Breast epithelium (tissue), 4 donors: Measurements from ENCODE around the gene ATG101. TPM values are rescaled to one million over a fixed set of nuclear protein-coding genes. Genes with fewer than 3 reads are reported as not detected.
A peak's percentile ranks its signal among the peaks of the same experiment; 100 is the strongest.
"Not testable (repeated sequence)": the region's sequence is repeated elsewhere in the genome, so short reads cannot be mapped to it uniquely, and the experiment has no call there.

Experiments used
- DNase-seq, 2 donors: peaks; one replicate each; pipeline ENCODE4 v3.0.0-alpha.2; 2019; ENCODE audit warnings: low spot score in 2 of 2
- H3K27ac ChIP-seq, 2 donors: fragments of 200-600 bp; sonication (generic) in 1 of 2; one replicate each; pipeline ENCODE4 v1.5.1; 2016 to 2019; ENCODE audit warnings: mild to moderate bottlenecking in 1 of 2
- H3K27me3 ChIP-seq, 2 donors: fragments of 200-600 bp; sonication (generic) in 1 of 2; one replicate each; pipeline versions ENCODE4 v1.5.1 to v1.6.0; 2017 to 2019; ENCODE audit warnings: control low read depth in 1 of 2, mild to moderate bottlenecking in 1 of 2
- H3K36me3 ChIP-seq: fragments of 200-600 bp; one replicate; pipeline ENCODE4 v1.5.1; 2019
- H3K4me1 ChIP-seq, 2 donors: fragments of 200-600 bp; sonication (generic); one replicate each; pipeline ENCODE4 v1.5.1; 2016 to 2019; ENCODE audit warnings: control low read depth in 1 of 2
- H3K4me3 ChIP-seq, 3 donors: fragments of 200-600 bp; sonication (generic); 1 replicate in 2 of 3; 2 replicates in 1 of 3; pipeline ENCODE4 v1.5.1; 2016 to 2019; ENCODE audit warnings: mild to moderate bottlenecking in 3 of 3, moderate library complexity in 2 of 3
- H3K9me3 ChIP-seq, 2 donors: fragments of 200-600 bp; sonication (generic) in 1 of 2; one replicate each; pipeline ENCODE4 v1.5.1; 2016 to 2019; ENCODE audit warnings: control low read depth in 1 of 2
- POLR2A ChIP-seq: fragments of 450-650 bp; IDR thresholded peaks from one replicate; pipeline ENCODE4 v1.6.1; 2016; ENCODE audit warnings: antibody characterized with exemption, mild to moderate bottlenecking, moderate library complexity
- POLR2AphosphoS5 ChIP-seq, 3 donors: sonication (generic); formaldehyde crosslinking; IDR thresholded peaks; one replicate each; pipeline ENCODE4 v1.6.1; 2017; ENCODE audit warnings: antibody characterized with exemption in 3 of 3
- intact Hi-C: fragments of 100-400 bp; cut with DNase I; formaldehyde crosslinking; loops from one replicate; pipeline ENCODE4 v1.15.1; 2023; ENCODE audit warnings: low total_unique reads
- total RNA-seq, 3 donors: library from RNA; depleted of rRNA; stranded (reverse); fragments of >200 nt; gene quantifications; one replicate each; pipeline ENCODE4 v1.1.0, GENCODE V29; 2016
- TF ChIP-seq, protein P1 (sequence below), 3 donors: fragments of 450-650 bp; IDR thresholded peaks; one replicate each; pipeline ENCODE4 v1.5.1; 2016 to 2017; ENCODE audit warnings: antibody characterized with exemption in 3 of 3, mild to moderate bottlenecking in 3 of 3, moderate library complexity in 3 of 3

The ATG101 gene
- total RNA-seq, 3 donors from 2014 or later = 35.0 to 54.2 (median 39.7) TPM

DNA sequence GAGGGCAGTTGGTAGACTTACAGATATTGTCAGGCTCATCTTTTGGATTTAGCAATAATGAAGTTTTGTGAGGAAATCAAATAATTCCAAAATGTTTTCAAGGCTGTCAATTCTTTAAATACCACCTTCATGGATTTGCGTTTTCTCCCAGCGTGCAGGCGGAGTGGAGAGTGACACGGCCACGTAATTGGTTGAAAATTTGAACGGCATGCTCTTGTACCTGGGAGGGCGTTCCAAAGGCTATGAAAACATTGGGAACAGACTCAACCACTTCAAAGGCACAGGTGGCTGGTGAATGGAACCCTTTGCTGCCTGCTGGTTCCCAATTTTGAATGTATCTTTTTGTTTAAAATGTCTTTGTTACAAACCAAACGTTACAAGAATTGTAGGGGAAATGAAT lies 22.1 kb downstream of the ATG101 start:
- intact Hi-C loops = no loop called here
- no peaks in the 10 kb centered on the region for H3K36me3 ChIP-seq

DNA sequence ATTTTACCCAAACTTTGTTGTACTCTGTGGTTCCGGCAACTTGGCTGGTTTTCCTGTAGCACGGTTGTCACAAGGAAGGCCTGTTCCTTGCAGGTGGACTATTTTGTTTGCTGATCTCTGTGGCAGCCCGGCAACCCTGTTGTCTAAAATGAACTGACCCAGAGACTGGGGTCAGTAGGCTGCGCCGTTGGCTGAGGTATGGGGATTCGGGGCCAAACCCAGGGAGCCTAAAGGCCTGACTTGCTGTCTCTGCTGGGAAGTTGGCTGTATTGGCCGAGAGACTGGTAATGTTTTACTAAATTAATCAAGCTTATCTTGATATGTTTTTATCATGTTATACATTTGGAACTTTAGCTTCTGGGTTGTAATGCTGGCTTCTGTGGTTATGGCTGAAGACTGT lies 23.6 kb downstream of the ATG101 start:
- no peaks in the 10 kb centered on the region for H3K4me1 ChIP-seq
- intact Hi-C loops = no loop called here
- H3K27ac ChIP-seq = no peak overlapping the region
- DNase-seq = no peak
- H3K27me3 ChIP-seq = peaks cover 0 to 3% of the 10 kb centered on the region in 2 donors
- TF ChIP-seq POLR2A (no peak), POLR2AphosphoS5 (IDR thresholded peaks at IDR 0.05) (no peak)
- no peaks in the 10 kb centered on the region for H3K36me3 ChIP-seq
- H3K4me3 ChIP-seq = no peak overlapping the region
- H3K9me3 ChIP-seq = no peaks in the 10 kb centered on the region

More for the DNA sequence above, 22.1 kb downstream of the ATG101 start:
- Histone ChIP-seq H3K4me1 (no peaks in the 10 kb centered on the region), H3K27me3 (peaks cover 0 to 2% of the 10 kb centered on the region in 2 donors), H3K9me3 (no peaks in the 10 kb centered on the region), H3K4me3 (no peak overlapping the region), H3K27ac (no peak overlapping the region)
- no peak for TF ChIP-seq POLR2AphosphoS5 (IDR thresholded peaks at IDR 0.05)
- TF ChIP-seq, protein P1, sequence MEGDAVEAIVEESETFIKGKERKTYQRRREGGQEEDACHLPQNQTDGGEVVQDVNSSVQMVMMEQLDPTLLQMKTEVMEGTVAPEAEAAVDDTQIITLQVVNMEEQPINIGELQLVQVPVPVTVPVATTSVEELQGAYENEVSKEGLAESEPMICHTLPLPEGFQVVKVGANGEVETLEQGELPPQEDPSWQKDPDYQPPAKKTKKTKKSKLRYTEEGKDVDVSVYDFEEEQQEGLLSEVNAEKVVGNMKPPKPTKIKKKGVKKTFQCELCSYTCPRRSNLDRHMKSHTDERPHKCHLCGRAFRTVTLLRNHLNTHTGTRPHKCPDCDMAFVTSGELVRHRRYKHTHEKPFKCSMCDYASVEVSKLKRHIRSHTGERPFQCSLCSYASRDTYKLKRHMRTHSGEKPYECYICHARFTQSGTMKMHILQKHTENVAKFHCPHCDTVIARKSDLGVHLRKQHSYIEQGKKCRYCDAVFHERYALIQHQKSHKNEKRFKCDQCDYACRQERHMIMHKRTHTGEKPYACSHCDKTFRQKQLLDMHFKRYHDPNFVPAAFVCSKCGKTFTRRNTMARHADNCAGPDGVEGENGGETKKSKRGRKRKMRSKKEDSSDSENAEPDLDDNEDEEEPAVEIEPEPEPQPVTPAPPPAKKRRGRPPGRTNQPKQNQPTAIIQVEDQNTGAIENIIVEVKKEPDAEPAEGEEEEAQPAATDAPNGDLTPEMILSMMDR (IDR thresholded peaks at IDR 0.05) = no peak
- no peak for TF ChIP-seq POLR2A
- no peak for DNase-seq

DNA sequence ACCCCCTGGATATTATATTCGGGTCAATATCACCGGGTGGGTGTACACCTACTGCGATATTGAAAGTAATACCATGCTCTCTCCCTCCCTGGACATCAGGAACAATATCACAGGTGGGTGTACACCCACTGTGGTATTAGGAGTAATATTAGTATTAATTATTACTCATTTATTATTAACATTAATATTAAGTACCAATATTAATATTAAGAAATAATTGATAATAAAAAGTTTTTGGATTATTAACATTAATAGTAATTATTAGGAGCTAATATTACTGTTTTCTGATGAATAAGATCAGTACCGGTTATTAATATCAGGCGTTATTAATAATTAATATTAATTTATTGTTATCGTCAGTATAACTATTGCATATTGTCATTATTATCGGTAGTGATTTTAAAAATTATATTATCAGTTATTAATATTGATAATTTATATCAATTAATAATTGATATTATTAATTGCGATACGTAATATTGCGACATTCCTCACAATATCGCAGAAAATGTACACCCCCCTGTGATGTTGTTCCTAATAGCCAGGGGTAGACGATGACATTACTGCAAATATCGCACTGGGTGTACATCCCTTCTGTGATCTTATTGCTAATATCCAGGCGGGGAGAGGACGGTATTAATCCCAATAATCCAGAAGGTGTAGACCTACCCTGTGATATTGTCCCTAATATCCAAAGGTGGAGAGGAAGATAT lies 26.7 kb downstream of the ATG101 start:
- DNase-seq = no peak
- Histone ChIP-seq H3K4me3 (no peak overlapping the region), H3K27ac (no peak overlapping the region), H3K27me3 (peaks cover 0 to 3% of the 10 kb centered on the region in 2 donors), H3K4me1 (no peaks in the 10 kb centered on the region), H3K36me3 (no peaks in the 10 kb centered on the region), H3K9me3 (no peaks in the 10 kb centered on the region)
- intact Hi-C loops = no loop called here
- TF ChIP-seq, protein P1 (IDR thresholded peaks at IDR 0.05) = no peak
- TF ChIP-seq POLR2AphosphoS5 (IDR thresholded peaks at IDR 0.05) (no peak), POLR2A (no peak)

DNA sequence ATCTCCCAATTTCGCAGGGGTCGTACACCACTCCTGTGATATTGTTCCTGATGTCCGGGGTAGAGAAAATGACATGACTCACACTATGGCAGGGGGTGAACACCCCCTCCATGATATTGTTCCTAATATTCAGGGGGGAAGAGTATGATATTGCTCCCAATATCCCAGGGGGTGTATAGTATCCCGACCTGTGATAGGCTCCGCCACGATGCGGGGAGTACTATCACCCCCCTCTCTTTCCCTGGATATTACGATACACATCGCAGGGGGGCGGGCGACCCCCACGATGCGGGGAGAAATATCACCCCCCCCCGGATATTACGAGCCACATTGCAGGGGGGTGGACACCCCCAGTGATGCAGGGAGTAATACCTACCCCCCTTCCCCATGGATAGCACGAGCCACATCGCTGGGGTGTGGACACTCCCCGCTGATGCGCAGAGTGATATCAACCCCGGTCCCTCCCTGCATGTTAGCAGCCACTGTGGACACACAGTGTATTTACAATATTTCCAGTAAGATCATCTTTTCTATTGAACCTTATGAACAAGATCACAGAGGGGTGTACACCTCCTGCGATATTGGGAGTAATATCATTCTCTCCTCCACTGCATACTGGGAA lies 27.4 kb downstream of the ATG101 start:
- H3K27ac ChIP-seq = no peak overlapping the region
- H3K4me1 ChIP-seq = no peaks in the 10 kb centered on the region
- H3K36me3 ChIP-seq = no peaks in the 10 kb centered on the region
- no peak overlapping the region for H3K4me3 ChIP-seq
- no peak for DNase-seq
- TF ChIP-seq POLR2A = no peak
- no peak for TF ChIP-seq POLR2AphosphoS5 (IDR thresholded peaks at IDR 0.05)
- intact Hi-C loops = no loop called here
- no peaks in the 10 kb centered on the region for H3K9me3 ChIP-seq
- H3K27me3 ChIP-seq = peaks cover 0 to 3% of the 10 kb centered on the region in 2 donors

DNA sequence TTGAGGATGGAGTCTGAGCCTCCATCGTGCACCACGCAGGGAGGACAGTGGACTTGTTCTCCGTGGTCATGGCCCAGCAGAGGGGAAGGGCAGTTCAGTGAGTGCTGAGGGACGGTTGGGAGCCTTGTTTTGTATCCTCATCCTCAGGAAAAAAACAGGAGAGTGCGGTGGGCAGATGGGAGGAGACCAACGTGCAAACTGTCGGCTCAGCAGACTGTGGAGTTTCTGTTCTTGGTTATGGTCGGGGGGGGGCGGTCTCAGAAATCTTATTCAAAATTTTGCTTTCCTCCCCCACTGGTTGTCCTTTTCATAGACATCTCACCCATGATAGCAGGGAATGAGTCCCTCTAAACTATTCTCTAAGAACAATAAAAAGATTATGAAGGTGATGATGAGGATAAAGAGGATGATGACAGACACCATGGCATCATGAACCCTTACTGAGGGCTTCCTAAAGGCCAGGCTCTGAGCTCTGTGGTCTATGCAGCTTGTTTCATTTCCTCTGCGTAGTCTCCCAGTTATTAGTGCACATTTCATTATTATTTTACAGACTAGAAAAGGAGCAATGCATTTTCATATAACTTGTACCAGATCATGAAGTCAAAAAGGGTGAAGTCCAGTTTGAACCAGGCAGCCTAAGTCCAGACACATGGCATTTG lies 34.8 kb downstream of the ATG101 start:
- H3K4me3 ChIP-seq, H3K9me3 ChIP-seq, H3K4me1 ChIP-seq, H3K27ac ChIP-seq, DNase-seq, H3K27me3 ChIP-seq, H3K36me3 ChIP-seq, intact Hi-C loops: not testable (repeated sequence)

DNA sequence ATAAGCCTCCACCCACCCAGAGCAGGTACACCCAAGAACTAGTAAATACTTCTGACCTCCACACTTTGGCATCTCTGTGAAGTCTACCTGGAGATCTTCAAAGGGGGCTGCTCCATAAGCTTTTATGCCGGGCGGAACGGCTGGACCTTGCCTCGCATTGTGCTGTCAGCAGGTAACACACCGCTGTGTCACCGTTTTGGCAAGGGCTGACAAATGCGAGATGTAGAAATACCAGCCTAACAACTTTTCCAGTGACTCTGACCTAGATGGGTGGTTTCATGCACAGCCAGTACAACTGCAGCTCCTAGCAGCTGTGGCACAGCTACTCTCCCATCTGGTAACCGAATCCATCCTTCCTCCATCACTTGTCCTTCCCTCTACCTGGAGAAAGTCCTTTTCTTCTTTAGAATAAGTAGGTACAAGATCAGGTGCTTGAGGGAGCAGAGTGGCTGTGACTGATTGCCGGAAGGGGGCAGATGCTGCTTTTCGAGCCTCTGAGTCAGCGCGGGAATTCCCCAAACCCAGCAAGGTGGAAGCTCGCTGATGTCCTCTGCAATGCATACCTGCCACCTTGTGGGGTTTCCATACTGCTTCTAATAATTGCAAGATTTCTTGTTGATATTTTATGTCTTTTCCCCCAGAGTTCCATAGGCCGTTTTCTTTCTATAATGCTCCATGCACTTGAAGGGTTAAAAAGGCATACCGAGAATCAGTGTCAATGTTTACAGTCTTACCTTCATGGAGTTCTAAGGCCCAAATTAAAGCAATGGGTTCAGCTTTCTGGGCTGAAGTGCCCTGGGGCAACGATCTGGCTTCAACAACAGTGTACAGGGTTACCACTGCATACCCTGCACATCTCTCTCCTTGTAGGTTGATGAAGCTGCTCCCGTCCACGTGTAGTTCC lies 46.7 kb downstream of the ATG101 start:
- not testable (repeated sequence) for H3K36me3 ChIP-seq, H3K27me3 ChIP-seq, H3K4me1 ChIP-seq, H3K9me3 ChIP-seq
- TF ChIP-seq, protein P1 (IDR thresholded peaks at IDR 0.05) = peak in 2 of 3 donors; percentile 40 to 47
- peak in 1 of 3 donors; percentile 66 for TF ChIP-seq POLR2AphosphoS5 (IDR thresholded peaks at IDR 0.05)
- peak; percentile 81 to 85 for DNase-seq
- intact Hi-C loops = loop anchor here (2.0 kb wide), 1 partner anchor 50 kb away; no protein-coding TSS in a partner anchor
- Histone ChIP-seq H3K4me3 (peak overlapping the region in 1 of 3 donors; percentile 19), H3K27ac (peak overlapping the region; percentile 55 to 85)

DNA sequence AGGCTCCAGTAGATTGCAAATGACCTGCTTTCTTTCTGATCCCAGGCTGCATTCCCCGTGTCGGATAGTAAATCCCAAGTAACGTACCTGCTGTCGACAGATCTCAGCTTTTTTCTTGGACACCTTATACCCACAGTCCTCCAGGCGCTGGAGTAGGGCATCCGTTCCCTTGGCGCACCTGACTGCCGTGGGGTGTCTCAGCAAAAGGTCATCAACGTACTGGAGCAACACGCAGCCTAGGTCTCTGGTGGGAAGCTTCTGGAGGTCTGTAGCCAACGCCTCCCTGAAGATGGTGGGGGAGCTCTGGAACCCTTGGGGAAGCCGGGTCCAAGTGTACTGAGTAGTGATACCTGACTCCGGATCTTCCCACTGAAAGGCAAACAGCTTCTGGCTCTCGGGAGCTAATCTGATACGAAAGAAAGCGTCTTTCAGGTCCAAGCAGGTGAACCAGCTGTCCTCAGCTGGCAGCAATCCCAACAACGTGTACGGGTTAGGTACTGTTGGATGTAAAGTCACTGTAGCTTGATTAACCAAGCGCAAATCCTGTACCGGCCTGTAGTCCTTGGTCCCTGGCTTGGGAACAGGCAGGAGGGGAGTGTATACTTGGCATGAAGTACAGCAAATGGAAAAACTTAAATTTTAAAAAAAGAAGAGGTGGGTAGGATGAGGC lies 48.2 kb downstream of the ATG101 start:
- intact Hi-C loops = loop anchor here (2.0 kb wide), 1 partner anchor 51 kb away; no protein-coding TSS in a partner anchor
- H3K36me3 ChIP-seq, H3K27me3 ChIP-seq, H3K4me3 ChIP-seq, H3K4me1 ChIP-seq, H3K9me3 ChIP-seq: not testable (repeated sequence)
- DNase-seq = peak in 1 of 2 donors; percentile 70
- H3K27ac ChIP-seq = peak overlapping the region in 1 of 2 donors; percentile 10
